ENCODE data around the gene CARF. TPM values are rescaled to one million over a fixed set of nuclear protein-coding genes. Genes with fewer than 3 reads are reported as not detected.
"Not testable (repeated sequence)": the region's sequence is repeated elsewhere in the genome, so short reads cannot be mapped to it uniquely, and the experiment has no call there.

CARF gene
- total and polyA plus RNA-seq, 2 experiments from 2014 or later = 5.1 to 13.7 TPM

DNA sequence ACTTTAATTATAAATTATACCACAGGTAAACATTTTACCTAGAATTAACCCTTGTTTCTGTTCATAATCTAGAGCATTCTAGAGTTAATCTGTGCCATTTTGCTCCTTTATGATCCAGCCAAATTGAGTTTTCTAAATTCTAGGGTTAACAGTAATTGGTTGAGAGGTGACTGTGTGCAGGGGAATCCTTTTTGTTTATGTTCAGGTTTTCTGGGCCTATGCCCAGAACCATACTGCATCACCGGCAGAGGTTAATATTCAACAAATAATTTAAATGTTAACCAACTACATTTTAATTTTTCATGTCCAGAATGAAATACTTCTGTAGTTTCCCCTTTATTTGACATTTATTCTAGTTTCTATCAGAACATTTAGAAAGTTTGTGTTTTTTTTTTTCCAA is 32.3 kb downstream of the CARF start:
- 91% methylated on average over 1 of the region's 1 CpG for WGBS (ENCODE audit: low lambda C conversion rate, missing lambda C conversion rate)
- H2AFZ ChIP-seq = no peak overlapping the region

DNA sequence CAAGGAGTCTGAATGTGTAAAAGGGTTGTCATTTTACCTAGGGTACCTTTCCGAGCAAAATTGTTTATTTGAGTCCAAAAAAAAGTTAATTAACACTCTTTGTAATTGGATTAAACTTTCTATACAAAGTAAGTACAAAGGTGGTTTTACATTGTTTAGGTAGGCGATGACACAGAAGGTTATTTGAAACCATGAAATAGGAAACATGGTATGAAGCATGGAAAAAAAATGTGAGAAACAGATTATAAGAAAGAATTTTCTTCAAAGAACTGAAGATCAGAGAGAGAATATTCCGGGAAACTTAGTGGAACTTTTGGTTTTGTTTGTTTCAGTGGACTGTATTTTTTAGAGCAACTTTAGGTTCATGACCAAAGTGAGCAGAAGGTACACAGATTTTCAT is 32.7 kb downstream of the CARF start:
- 93% methylated on average over 3 of the region's 3 CpGs for WGBS (ENCODE audit: low lambda C conversion rate, missing lambda C conversion rate)
- TF ChIP-seq, protein P1, sequence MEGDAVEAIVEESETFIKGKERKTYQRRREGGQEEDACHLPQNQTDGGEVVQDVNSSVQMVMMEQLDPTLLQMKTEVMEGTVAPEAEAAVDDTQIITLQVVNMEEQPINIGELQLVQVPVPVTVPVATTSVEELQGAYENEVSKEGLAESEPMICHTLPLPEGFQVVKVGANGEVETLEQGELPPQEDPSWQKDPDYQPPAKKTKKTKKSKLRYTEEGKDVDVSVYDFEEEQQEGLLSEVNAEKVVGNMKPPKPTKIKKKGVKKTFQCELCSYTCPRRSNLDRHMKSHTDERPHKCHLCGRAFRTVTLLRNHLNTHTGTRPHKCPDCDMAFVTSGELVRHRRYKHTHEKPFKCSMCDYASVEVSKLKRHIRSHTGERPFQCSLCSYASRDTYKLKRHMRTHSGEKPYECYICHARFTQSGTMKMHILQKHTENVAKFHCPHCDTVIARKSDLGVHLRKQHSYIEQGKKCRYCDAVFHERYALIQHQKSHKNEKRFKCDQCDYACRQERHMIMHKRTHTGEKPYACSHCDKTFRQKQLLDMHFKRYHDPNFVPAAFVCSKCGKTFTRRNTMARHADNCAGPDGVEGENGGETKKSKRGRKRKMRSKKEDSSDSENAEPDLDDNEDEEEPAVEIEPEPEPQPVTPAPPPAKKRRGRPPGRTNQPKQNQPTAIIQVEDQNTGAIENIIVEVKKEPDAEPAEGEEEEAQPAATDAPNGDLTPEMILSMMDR (IDR thresholded peaks at IDR 0.05; ENCODE audit: poor library complexity) = no peak
- TF ChIP-seq EZH2 (IDR thresholded peaks at IDR 0.05; ENCODE audit: borderline replicate concordance) = no peak
- TF ChIP-seq EZH2phosphoT487 (IDR thresholded peaks at IDR 0.05; ENCODE audit: low read depth, severe bottlenecking, unreplicated experiment) = no peak

More for the DNA sequence above, 32.3 kb downstream of the CARF start:
- Histone ChIP-seq H4K20me1 (ENCODE audit: insufficient read depth, poor library complexity, severe bottlenecking) (no peaks in the 10 kb centered on the region), H3K4me2 (no peak overlapping the region), H3K9me2 (replicated peaks; ENCODE audit: insufficient read depth) (no peaks in the 10 kb centered on the region), H3K4me3 (no peak overlapping the region), H3K79me2 (no peaks in the 10 kb centered on the region), H3K9me3 (ENCODE audit: low read depth) (peaks cover 16% of the 10 kb centered on the region), H3K27ac (no peak overlapping the region), H3K36me3 (replicated peaks; ENCODE audit: insufficient read depth, low read depth) (no peaks in the 10 kb centered on the region), H3K27me3 (no peaks in the 10 kb centered on the region), H3K4me1 (ENCODE audit: insufficient read depth) (no peaks in the 10 kb centered on the region)
- TF ChIP-seq EZH2phosphoT487 (IDR thresholded peaks at IDR 0.05; ENCODE audit: low read depth, severe bottlenecking, unreplicated experiment) = no peak
- TF ChIP-seq, protein P1 (IDR thresholded peaks at IDR 0.05; ENCODE audit: poor library complexity) = no peak
- TF ChIP-seq EZH2 (IDR thresholded peaks at IDR 0.05; ENCODE audit: borderline replicate concordance) = no peak
- DNase-seq (ENCODE audit: low spot score) = no peak

DNA sequence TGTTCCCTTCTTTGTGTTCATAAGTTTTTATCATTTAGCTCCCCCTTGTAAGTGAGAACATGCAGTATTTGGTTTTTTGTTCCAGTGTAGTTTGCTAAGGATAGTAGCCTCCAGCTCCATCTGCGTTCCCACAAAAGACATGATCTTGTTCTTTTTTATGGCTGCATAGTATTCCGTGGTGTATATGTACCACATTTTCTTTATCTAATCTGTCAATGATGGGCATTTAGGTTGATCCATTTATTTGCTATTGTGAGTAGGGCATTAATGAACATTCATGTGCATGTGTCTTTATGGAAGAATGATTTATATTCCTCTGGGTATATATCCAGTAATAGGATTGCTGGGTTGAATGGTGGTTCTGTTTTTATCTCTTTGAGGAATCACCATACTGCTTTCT is 33.4 kb downstream of the CARF start:
- 89% methylated on average over 2 of the region's 2 CpGs for WGBS (ENCODE audit: low lambda C conversion rate, missing lambda C conversion rate)
- no peak for DNase-seq (ENCODE audit: low spot score)
- Histone ChIP-seq H3K4me3 (no peak overlapping the region), H3K27ac (no peak overlapping the region), H3K9me2 (replicated peaks; ENCODE audit: insufficient read depth) (no peaks in the 10 kb centered on the region), H3K4me2 (no peak overlapping the region), H3K79me2 (no peaks in the 10 kb centered on the region), H2AFZ (no peak overlapping the region), H3K4me1 (ENCODE audit: insufficient read depth) (no peaks in the 10 kb centered on the region), H3K9me3 (ENCODE audit: low read depth) (peaks cover 16% of the 10 kb centered on the region), H3K36me3 (replicated peaks; ENCODE audit: insufficient read depth, low read depth) (no peaks in the 10 kb centered on the region), H3K27me3 (no peaks in the 10 kb centered on the region), H4K20me1 (ENCODE audit: insufficient read depth, poor library complexity, severe bottlenecking) (no peaks in the 10 kb centered on the region)
- TF ChIP-seq EZH2phosphoT487 (IDR thresholded peaks at IDR 0.05; ENCODE audit: low read depth, severe bottlenecking, unreplicated experiment) = no peak
- TF ChIP-seq, protein P1 (IDR thresholded peaks at IDR 0.05; ENCODE audit: poor library complexity) = no peak
- TF ChIP-seq EZH2 (IDR thresholded peaks at IDR 0.05; ENCODE audit: borderline replicate concordance) = no peak

More for the DNA sequence above, 32.7 kb downstream of the CARF start:
- H3K79me2 ChIP-seq = no peaks in the 10 kb centered on the region
- no peak overlapping the region for H3K4me3 ChIP-seq
- H2AFZ ChIP-seq = no peak overlapping the region
- H3K9me3 ChIP-seq (ENCODE audit: low read depth) = peaks cover 16% of the 10 kb centered on the region
- H4K20me1 ChIP-seq (ENCODE audit: insufficient read depth, poor library complexity, severe bottlenecking) = no peaks in the 10 kb centered on the region
- H3K4me2 ChIP-seq = no peak overlapping the region
- H3K27ac ChIP-seq = no peak overlapping the region
- H3K36me3 ChIP-seq (replicated peaks; ENCODE audit: insufficient read depth, low read depth) = no peaks in the 10 kb centered on the region
- DNase-seq (ENCODE audit: low spot score) = no peak
- H3K9me2 ChIP-seq (replicated peaks; ENCODE audit: insufficient read depth) = no peaks in the 10 kb centered on the region
- no peaks in the 10 kb centered on the region for H3K4me1 ChIP-seq (ENCODE audit: insufficient read depth)
- H3K27me3 ChIP-seq = no peaks in the 10 kb centered on the region

DNA sequence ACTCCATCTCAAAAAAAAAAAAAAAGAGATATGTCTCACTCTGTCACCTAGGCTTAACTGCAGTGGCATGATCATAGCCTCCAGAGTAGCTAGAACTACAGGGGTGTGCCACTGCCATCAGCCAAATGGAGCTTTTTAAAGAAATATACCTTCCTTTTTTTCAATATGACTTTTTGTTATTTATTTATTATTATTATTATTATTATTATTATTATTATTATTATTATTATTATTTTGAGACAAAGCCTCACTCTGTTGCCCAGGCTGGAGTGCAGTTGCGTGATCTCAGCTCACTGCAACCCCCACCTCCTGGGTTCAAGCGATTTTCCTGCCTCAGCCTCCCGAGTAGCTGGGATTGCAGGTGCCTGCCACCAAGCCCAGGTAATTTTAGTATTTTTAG is 37.3 kb downstream of the CARF start:
- not testable (repeated sequence) for H3K36me3 ChIP-seq (replicated peaks; ENCODE audit: insufficient read depth, low read depth); H3K27ac ChIP-seq; H3K9me2 ChIP-seq (replicated peaks; ENCODE audit: insufficient read depth); H3K4me3 ChIP-seq; H3K27me3 ChIP-seq; H3K4me2 ChIP-seq; H4K20me1 ChIP-seq (ENCODE audit: insufficient read depth, poor library complexity, severe bottlenecking); H3K4me1 ChIP-seq (ENCODE audit: insufficient read depth); H3K79me2 ChIP-seq; DNase-seq (ENCODE audit: low spot score); H2AFZ ChIP-seq
- WGBS (ENCODE audit: low lambda C conversion rate, missing lambda C conversion rate) = 96% methylated on average over 3 of the region's 3 CpGs
- H3K9me3 ChIP-seq (ENCODE audit: low read depth) = peaks cover 16% of the 10 kb centered on the region
